H1 (cell line): ENCODE measurements around the gene FOXJ2. TPM values are rescaled to one million over a fixed set of nuclear protein-coding genes. Genes with fewer than 3 reads are reported as not detected.
A peak's percentile ranks its signal among the peaks of the same experiment; 100 is the strongest.

Experiments used
- CTCF ChIA-PET: fragments of 300-600 bp; sonication (Branson Sonifier 250); formaldehyde crosslinking; loops from one replicate; lab custom pipeline; 2021; ENCODE audit not compliant: partially characterized antibody; lab: Charles Lee
- POLR2A ChIA-PET: fragments of 300-600 bp; sonication (Branson Sonifier 250); formaldehyde crosslinking; loops from one replicate; lab custom pipeline; 2021; ENCODE audit warnings: inconsistent platforms; ENCODE audit not compliant: partially characterized antibody; lab: Charles Lee
- DNase-seq, 2 experiments: peaks; one replicate each; pipeline versions ENCODE4 v3.0.0 to v3.0.0-alpha.2; 2010 to 2022; ENCODE audit warnings: low spot score in 2 of 2, low read depth in 1 of 2, mixed read lengths in 1 of 2
- FAIRE-seq: peaks from 2 replicates; lab custom pipeline; 2011; peaks lifted over from hg19 to GRCh38; lab: Jason Lieb, UNC
- H2AFZ ChIP-seq: 2 replicates; pipeline ENCODE4 v1.8.1; 2012; ENCODE audit warnings: low read length, inconsistent platforms
- H2AK5ac ChIP-seq: 2 replicates; pipeline ENCODE4 v1.6.1; 2013; ENCODE audit warnings: low read depth, low read length
- H2BK120ac ChIP-seq: replicated peaks from 2 replicates; pipeline ENCODE3; 2013; ENCODE audit warnings: low read depth, low read length, inconsistent platforms
- H2BK12ac ChIP-seq: 2 replicates; pipeline ENCODE4 v1.6.1; 2013; ENCODE audit warnings: low read depth, low read length
- H2BK15ac ChIP-seq: 2 replicates; pipeline ENCODE4 v1.6.1; 2013; ENCODE audit warnings: low read length
- H2BK20ac ChIP-seq: 2 replicates; pipeline ENCODE4 v1.6.1; 2013; ENCODE audit warnings: low read length
- H2BK5ac ChIP-seq: 2 replicates; pipeline ENCODE4 v1.6.1; 2013; ENCODE audit warnings: low read depth, low read length
- H3K14ac ChIP-seq: 2 replicates; pipeline ENCODE4 v1.6.1; 2013; ENCODE audit warnings: inconsistent platforms; ENCODE audit not compliant: insufficient read length
- H3K18ac ChIP-seq: 2 replicates; pipeline ENCODE4 v1.6.1; 2013; ENCODE audit warnings: low read length; ENCODE audit errors: extremely low read depth
- H3K23ac ChIP-seq: 2 replicates; pipeline ENCODE4 v1.6.1; 2013; ENCODE audit warnings: inconsistent platforms; ENCODE audit not compliant: insufficient read length
- H3K23me2 ChIP-seq: 2 replicates; pipeline ENCODE4 v1.6.1; 2013; ENCODE audit warnings: low read depth, low read length
- H3K27ac ChIP-seq: 2 replicates; pipeline ENCODE4 v1.6.1; 2011; ENCODE audit warnings: low read depth, low read length, inconsistent platforms
- H3K27me3 ChIP-seq, 4 experiments: replicated peaks in 1 of 4; 1 replicate in 1 of 4; 2 replicates in 3 of 4; pipeline versions ENCODE4 v1.6.1 to v1.8.1; 2011 to 2013; ENCODE audit warnings: low read length in 3 of 4, mild to moderate bottlenecking in 3 of 4, inconsistent platforms in 2 of 4, mixed read lengths in 2 of 4, moderate library complexity in 1 of 4; ENCODE audit not compliant: control insufficient read depth in 3 of 4, insufficient read depth in 3 of 4; ENCODE audit errors: extremely low read depth in 1 of 4
- H3K36me3 ChIP-seq, 4 experiments: 2 replicates each; pipeline versions ENCODE4 v1.6.1 to v1.8.1; 2011 to 2013; ENCODE audit warnings: mild to moderate bottlenecking in 4 of 4, low read length in 3 of 4, moderate library complexity in 2 of 4, control low read depth in 1 of 4, inconsistent platforms in 1 of 4; ENCODE audit not compliant: insufficient read depth in 4 of 4, control insufficient read depth in 2 of 4
- H3K4ac ChIP-seq: replicated peaks from 2 replicates; pipeline ENCODE3; 2013; ENCODE audit warnings: low read length, low read depth, mixed read lengths, inconsistent platforms; ENCODE audit not compliant: insufficient read length
- H3K4me1 ChIP-seq, 4 experiments: replicated peaks in 1 of 4; 1 replicate in 1 of 4; 2 replicates in 3 of 4; pipeline versions ENCODE4 v1.6.1 to v1.8.1; 2011 to 2013; ENCODE audit warnings: low read length in 3 of 4, inconsistent platforms in 2 of 4, mixed read lengths in 1 of 4; ENCODE audit not compliant: insufficient read depth in 4 of 4, control insufficient read depth in 3 of 4
- H3K4me2 ChIP-seq, 2 experiments: 2 replicates each; pipeline versions ENCODE4 v1.6.1 to v1.8.1; 2011 to 2013; ENCODE audit warnings: low read depth in 2 of 2, low read length in 2 of 2, control low read depth in 1 of 2, inconsistent platforms in 1 of 2, mild to moderate bottlenecking in 1 of 2; ENCODE audit not compliant: insufficient read depth in 1 of 2
- H3K4me3 ChIP-seq, 4 experiments: fragments of 200-600, 300-600 bp in 1 of 4; sonication (generic), shearing (Covaris generic), sonication (Bioruptor Twin) in 1 of 4; 2 replicates each; pipeline versions ENCODE4 v1.5.1 to v1.8.1; 2011 to 2016; ENCODE audit warnings: low read length in 4 of 4, low read depth in 3 of 4, control low read depth in 2 of 4, inconsistent platforms in 2 of 4, mild to moderate bottlenecking in 2 of 4, mixed read lengths in 1 of 4, moderate library complexity in 1 of 4; ENCODE audit not compliant: insufficient read depth in 2 of 4; ENCODE audit errors: extremely low read depth in 1 of 4
- H3K56ac ChIP-seq: replicated peaks from 2 replicates; pipeline ENCODE3; 2013; ENCODE audit warnings: low read depth, mild to moderate bottlenecking, mixed read lengths, low read length, inconsistent platforms; ENCODE audit not compliant: insufficient read length
- H3K79me1 ChIP-seq: 2 replicates; pipeline ENCODE4 v1.6.1; 2013; ENCODE audit warnings: low read depth, low read length, control low read depth
- H3K79me2 ChIP-seq, 2 experiments: 2 replicates each; pipeline versions ENCODE4 v1.6.1 to v1.8.1; 2012 to 2013; ENCODE audit warnings: low read length in 2 of 2, mild to moderate bottlenecking in 2 of 2, inconsistent platforms in 1 of 2; ENCODE audit not compliant: insufficient read depth in 2 of 2, control insufficient read depth in 1 of 2
- H3K9ac ChIP-seq, 4 experiments: replicated peaks in 1 of 4; 1 replicate in 1 of 4; 2 replicates in 3 of 4; pipeline versions ENCODE4 v1.6.1 to v1.8.1; 2011 to 2013; ENCODE audit warnings: low read depth in 3 of 4, low read length in 3 of 4, control low read depth in 2 of 4, mild to moderate bottlenecking in 2 of 4, moderate library complexity in 2 of 4, inconsistent platforms in 1 of 4; ENCODE audit errors: extremely low read depth in 1 of 4
- H3K9me3 ChIP-seq, 2 experiments: 2 replicates each; pipeline versions ENCODE4 v1.6.1 to v1.8.1; 2012 to 2013; ENCODE audit warnings: mild to moderate bottlenecking in 2 of 2, moderate library complexity in 2 of 2, control low read depth in 1 of 2, inconsistent platforms in 1 of 2, low read depth in 1 of 2, low read length in 1 of 2, mixed read lengths in 1 of 2; ENCODE audit not compliant: insufficient read depth in 2 of 2
- H4K20me1 ChIP-seq, 2 experiments: replicated peaks in 1 of 2; 2 replicates each; pipeline versions ENCODE3 to v1.8.1; 2011 to 2013; ENCODE audit warnings: inconsistent platforms in 2 of 2, low read length in 2 of 2, mild to moderate bottlenecking in 1 of 2; ENCODE audit not compliant: insufficient read depth in 2 of 2, control insufficient read depth in 1 of 2
- H4K5ac ChIP-seq: 2 replicates; pipeline ENCODE4 v1.6.1; 2013; ENCODE audit warnings: low read length, low read depth, mixed read lengths, inconsistent platforms; ENCODE audit not compliant: insufficient read length
- H4K8ac ChIP-seq: 2 replicates; pipeline ENCODE4 v1.8.0; 2013; ENCODE audit warnings: mild to moderate bottlenecking, moderate library complexity, low read length, inconsistent platforms; ENCODE audit not compliant: insufficient read depth; ENCODE audit errors: extremely low read depth
- H4K91ac ChIP-seq: replicated peaks from 2 replicates; pipeline ENCODE3; 2013; ENCODE audit warnings: low read length, mixed read lengths, inconsistent platforms; ENCODE audit not compliant: insufficient read length
- WGBS, 2 experiments: shearing (Covaris generic) in 1 of 2; methylation state at CpG; one replicate each; pipeline versions ENCODE4 v1.1.6 to v1.1.7; 2013 to 2015; ENCODE audit warnings: low lambda C conversion rate in 2 of 2, mixed read lengths in 2 of 2, inconsistent platforms in 1 of 2, low coverage in 1 of 2, missing lambda C conversion rate in 1 of 2; ENCODE audit not compliant: insufficient replicate concordance in 2 of 2, insufficient coverage in 1 of 2, insufficient read length in 1 of 2; ENCODE audit errors: extremely low coverage in 1 of 2, missing lambda C conversion rate in 1 of 2; 5-methylcytosine and 5-hydroxymethylcytosine counted together
- polyA plus RNA-seq, 7 experiments: library from polyadenylated mRNA; depleted of rRNA in 3 of 7; stranded (reverse) in 5 of 7; unstranded in 2 of 7; fragments of >200 nt in 5 of 7; fragments of 200-250 nt in 2 of 7; gene quantifications; 1 replicate in 5 of 7; 2 replicates in 1 of 7; 4 replicates in 1 of 7; pipeline versions ENCODE4 v1.2.1 to v1.2.3, GENCODE V29; 2011 to 2013; ENCODE audit warnings: missing spikeins in 2 of 7, mixed read lengths in 2 of 7
- total RNA-seq: library from RNA; stranded (reverse); fragmentation: NEBNext Ultra II Directional; extraction: Animal tissue kit (Norgen Biotek cat#: 25700); gene quantifications from 2 replicates; pipeline ENCODE4 v1.2.1, GENCODE V29; 2021

Gene FOXJ2
- total and polyA plus RNA-seq, 2 of the 8 experiments (the other 6 are each of a cell fraction or from before 2014, with no cell fraction given) = 4.2 to 9.3 TPM

- 49% methylated on average over 6 of the region's 6 CpGs; no CpG with 5 or more reads in 1 of the 2 experiments for WGBS, 2 experiments
- Histone ChIP-seq H2BK12ac (peak overlapping the region; percentile 89; the same call in 1 of the 2 replicates), H3K4ac (peak overlapping the region; percentile 13), H3K9me3 (no peaks in the 10 kb centered on the region), H4K8ac (peak overlapping the region; percentile 31; the same call in 1 of the 2 replicates), H3K14ac (no peak overlapping the region), H4K20me1 (no peaks in the 10 kb centered on the region), H3K36me3 (peaks cover 0 to 10% (median 4%) of the 10 kb centered on the region in 4 experiments; a peak in 2 of 8 replicates), H2BK120ac (peak overlapping the region; percentile 59), H3K9ac (no peak overlapping the region; a peak in 1 of 7 replicates), H2BK20ac (peak overlapping the region; percentile 52; the same call in 1 of the 2 replicates), H3K23ac (no peak overlapping the region), H2AK5ac (0 out of 2 replicates have a peak overlapping the region, but pooled peaks have one; percentile 45), H2BK5ac (peak overlapping the region; percentile 93; the same call in 1 of the 2 replicates), H2BK15ac (0 out of 2 replicates have a peak overlapping the region, but pooled peaks have one; percentile 19), H2AFZ (no peak overlapping the region), H3K23me2 (peaks cover 14% of the 10 kb centered on the region; the same call in 1 of the 2 replicates), H3K27ac (no peak overlapping the region), H3K79me1 (peaks cover 5% of the 10 kb centered on the region; the same call in 1 of the 2 replicates), H3K56ac (no peak overlapping the region), H4K5ac (no peak overlapping the region), H3K79me2 (peaks cover 0 to 21% of the 10 kb centered on the region in 2 experiments; a peak in 1 of 4 replicates), H3K18ac (peak overlapping the region; percentile 93), H3K4me1 (peaks cover 21 to 37% (median 29%) of the 10 kb centered on the region in 4 experiments), H3K27me3 (no peaks in the 10 kb centered on the region), H4K91ac (peak overlapping the region; percentile 28), H3K4me3 (peak overlapping the region in 3 of 4 experiments; percentile 29 to 52 (median 39); a peak in 6 of 8 replicates), H3K4me2 (peak overlapping the region; percentile 84 to 98)
- DNase-seq (no peak), FAIRE-seq (no peak)
- ChIA-PET CTCF (interaction anchor here (0.6 to 12.2 kb wide), 10 partner anchors 8 to 207 kb away, joined by 3 to 146 read pairs (median 4); no protein-coding TSS in a partner anchor), POLR2A (interaction anchor here (0.9 kb wide), 1 partner anchor 12 kb away, joined by 7 read pairs; no protein-coding TSS in a partner anchor)
Measured at GRCh38 chr12:8037947-8038346, 5.4 kb downstream of the FOXJ2 start.
